Smooth muscle cell (in vitro differentiated cells): ENCODE data around the gene GALM. TPM values are rescaled to one million over a fixed set of nuclear protein-coding genes. Genes with fewer than 3 reads are reported as not detected.
"Not testable (repeated sequence)": the region's sequence is repeated elsewhere in the genome, so short reads cannot be mapped to it uniquely, and the experiment has no call there.

Experiments
- DNase-seq: peaks from one replicate; lab custom pipeline; 2025; ENCODE audit not compliant: unreplicated experiment; lab: John Stamatoyannopoulos, UW
- H2AFZ ChIP-seq: fragments of 200-600 bp; sonication (generic); 2 replicates; pipeline ENCODE4 v1.6.0; 2016; ENCODE audit warnings: antibody characterized with exemption, low read depth, mild to moderate bottlenecking
- H3F3A ChIP-seq: fragments of 200-600 bp; sonication (generic); 2 replicates; pipeline ENCODE4 v1.6.0; 2017; ENCODE audit warnings: antibody characterized with exemption, low read depth
- H3K27ac ChIP-seq: fragments of 200-600 bp; sonication (generic); 2 replicates; pipeline ENCODE4 v1.5.1; 2016; ENCODE audit warnings: low read depth, mild to moderate bottlenecking
- H3K27me3 ChIP-seq: fragments of 200-600 bp; sonication (generic); 2 replicates; pipeline ENCODE4 v1.6.1; 2016; ENCODE audit warnings: low read depth, mild to moderate bottlenecking
- H3K36me3 ChIP-seq: fragments of 200-600 bp; sonication (generic); 2 replicates; pipeline ENCODE4 v1.5.1; 2016; ENCODE audit warnings: low read depth
- H3K4me1 ChIP-seq: fragments of 200-600 bp; sonication (generic); 2 replicates; pipeline ENCODE4 v1.5.1; 2016; ENCODE audit warnings: low read depth
- H3K4me2 ChIP-seq: fragments of 200-600 bp; sonication (generic); 2 replicates; pipeline ENCODE4 v1.6.0; 2016; ENCODE audit warnings: mild to moderate bottlenecking
- H3K4me3 ChIP-seq: fragments of 200-600 bp; sonication (generic); 2 replicates; pipeline ENCODE4 v1.5.1; 2016; ENCODE audit warnings: mild to moderate bottlenecking
- H3K79me2 ChIP-seq: fragments of 200-600 bp; sonication (generic); 2 replicates; pipeline ENCODE4 v1.6.0; 2016; ENCODE audit warnings: low read depth, mild to moderate bottlenecking
- H3K9ac ChIP-seq: fragments of 200-600 bp; sonication (generic); 2 replicates; pipeline ENCODE4 v1.6.0; 2016; ENCODE audit warnings: low read depth
- H3K9me3 ChIP-seq: fragments of 200-600 bp; sonication (generic); replicated peaks from 2 replicates; pipeline ENCODE4 v1.5.1; 2016; ENCODE audit warnings: low read depth
- H4K20me1 ChIP-seq: fragments of 200-600 bp; sonication (generic); 2 replicates; pipeline ENCODE4 v1.6.0; 2016; ENCODE audit warnings: low read depth
- WGBS: methylation state at CpG from one replicate; pipeline ENCODE4 v1.1.7; 2016; ENCODE audit warnings: low lambda C conversion rate; 5-methylcytosine and 5-hydroxymethylcytosine counted together
- polyA plus RNA-seq: library from polyadenylated mRNA; unstranded; fragments of >200 nt; fragmentation: Nextera tagmentation; extraction: Ambion mirVana; gene quantifications from 2 replicates; pipeline ENCODE4 v1.2.1, GENCODE V29; 2016
- total RNA-seq: library from RNA; depleted of rRNA; stranded (reverse); fragments of >200 nt; gene quantifications from 2 replicates; pipeline ENCODE4 v1.2.3, GENCODE V29; 2014
- TF ChIP-seq, protein P1 (sequence below): fragments of 200-600 bp; sonication (generic); IDR thresholded peaks from 2 replicates; pipeline ENCODE4 v1.5.1; 2017; ENCODE audit warnings: borderline replicate concordance, mild to moderate bottlenecking, antibody characterized with exemption; ENCODE audit not compliant: insufficient read depth, poor library complexity, severe bottlenecking

Gene GALM
- total and polyA plus RNA-seq, 2 experiments from 2014 or later, result 13.1 to 18.9 TPM

DNA sequence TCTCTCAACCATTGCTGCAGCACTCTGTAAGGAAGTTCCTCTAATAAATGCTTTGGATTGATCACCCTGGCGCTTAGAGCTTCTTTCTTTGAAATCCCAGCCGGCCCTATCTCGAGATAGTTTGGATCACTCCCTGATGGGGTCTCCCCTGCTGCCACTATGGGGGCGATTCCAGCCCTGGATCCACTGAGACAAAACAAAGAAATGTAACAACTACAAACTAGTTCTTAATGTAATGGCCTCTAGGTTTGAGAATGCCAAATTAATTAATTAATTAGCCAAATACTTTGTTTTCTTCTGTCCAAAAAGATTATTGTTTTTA is 70.0 kb downstream of the GALM start:
- H3F3A ChIP-seq, result no peaks in the 10 kb centered on the region
- no peak overlapping the region for H3K27ac ChIP-seq
- H3K9ac ChIP-seq, result no peak overlapping the region

DNA sequence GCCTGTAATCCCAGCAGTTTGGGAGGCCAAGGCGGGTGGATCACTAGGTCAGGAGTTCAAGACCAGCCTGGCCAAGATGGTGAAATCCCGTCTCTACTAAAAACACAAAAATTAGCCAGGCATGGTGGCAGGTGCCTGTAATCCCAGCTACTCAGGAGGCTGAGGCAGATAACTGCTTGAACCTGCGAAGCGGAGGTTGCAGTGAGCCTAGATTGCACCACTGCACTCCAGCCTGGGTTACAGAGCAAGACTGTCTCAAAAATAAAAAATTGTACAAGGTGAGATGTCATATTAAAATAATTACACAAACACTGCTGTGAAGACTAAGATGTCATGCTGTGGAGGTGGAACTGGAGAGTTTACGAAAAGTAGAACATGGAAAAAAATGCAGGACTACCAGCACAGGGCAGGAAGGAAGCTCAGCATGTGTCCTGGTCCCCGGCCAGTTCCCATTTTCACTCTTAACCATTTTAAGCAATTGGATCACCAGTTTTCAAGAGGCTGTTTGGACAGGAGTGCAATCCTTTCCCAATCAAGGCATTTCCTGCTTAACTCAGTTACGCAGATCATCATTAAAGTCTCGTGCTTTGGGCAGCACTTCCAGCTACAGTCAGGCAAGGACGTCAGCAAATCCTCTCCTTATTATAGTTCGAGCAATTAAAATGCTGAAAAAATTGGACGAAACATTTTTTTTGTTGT is 71.2 kb downstream of the GALM start:
- H3F3A ChIP-seq, H2AFZ ChIP-seq, H3K4me3 ChIP-seq, H3K9me3 ChIP-seq, DNase-seq, H3K4me2 ChIP-seq, H3K36me3 ChIP-seq, H3K79me2 ChIP-seq, H3K27me3 ChIP-seq, H3K27ac ChIP-seq, H3K9ac ChIP-seq, H3K4me1 ChIP-seq: not testable (repeated sequence)
- peaks cover 11% of the 10 kb centered on the region for H4K20me1 ChIP-seq
- WGBS, result 91% methylated on average over 11 of the region's 11 CpGs

More for the DNA sequence above, 70.0 kb downstream of the GALM start:
- TF ChIP-seq, protein P1, sequence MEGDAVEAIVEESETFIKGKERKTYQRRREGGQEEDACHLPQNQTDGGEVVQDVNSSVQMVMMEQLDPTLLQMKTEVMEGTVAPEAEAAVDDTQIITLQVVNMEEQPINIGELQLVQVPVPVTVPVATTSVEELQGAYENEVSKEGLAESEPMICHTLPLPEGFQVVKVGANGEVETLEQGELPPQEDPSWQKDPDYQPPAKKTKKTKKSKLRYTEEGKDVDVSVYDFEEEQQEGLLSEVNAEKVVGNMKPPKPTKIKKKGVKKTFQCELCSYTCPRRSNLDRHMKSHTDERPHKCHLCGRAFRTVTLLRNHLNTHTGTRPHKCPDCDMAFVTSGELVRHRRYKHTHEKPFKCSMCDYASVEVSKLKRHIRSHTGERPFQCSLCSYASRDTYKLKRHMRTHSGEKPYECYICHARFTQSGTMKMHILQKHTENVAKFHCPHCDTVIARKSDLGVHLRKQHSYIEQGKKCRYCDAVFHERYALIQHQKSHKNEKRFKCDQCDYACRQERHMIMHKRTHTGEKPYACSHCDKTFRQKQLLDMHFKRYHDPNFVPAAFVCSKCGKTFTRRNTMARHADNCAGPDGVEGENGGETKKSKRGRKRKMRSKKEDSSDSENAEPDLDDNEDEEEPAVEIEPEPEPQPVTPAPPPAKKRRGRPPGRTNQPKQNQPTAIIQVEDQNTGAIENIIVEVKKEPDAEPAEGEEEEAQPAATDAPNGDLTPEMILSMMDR, result no peak
- DNase-seq, result no peak
- 67% methylated on average over 4 of the region's 4 CpGs for WGBS
- no peak overlapping the region for H3K4me3 ChIP-seq
- no peaks in the 10 kb centered on the region for H3K36me3 ChIP-seq
- H3K4me2 ChIP-seq, result no peak overlapping the region
- H3K4me1 ChIP-seq, result no peaks in the 10 kb centered on the region
- peaks cover under 1% of the 10 kb centered on the region for H4K20me1 ChIP-seq
- no peak overlapping the region for H2AFZ ChIP-seq
- no peaks in the 10 kb centered on the region for H3K27me3 ChIP-seq
- no peaks in the 10 kb centered on the region for H3K79me2 ChIP-seq
- H3K9me3 ChIP-seq, result no peaks in the 10 kb centered on the region

DNA sequence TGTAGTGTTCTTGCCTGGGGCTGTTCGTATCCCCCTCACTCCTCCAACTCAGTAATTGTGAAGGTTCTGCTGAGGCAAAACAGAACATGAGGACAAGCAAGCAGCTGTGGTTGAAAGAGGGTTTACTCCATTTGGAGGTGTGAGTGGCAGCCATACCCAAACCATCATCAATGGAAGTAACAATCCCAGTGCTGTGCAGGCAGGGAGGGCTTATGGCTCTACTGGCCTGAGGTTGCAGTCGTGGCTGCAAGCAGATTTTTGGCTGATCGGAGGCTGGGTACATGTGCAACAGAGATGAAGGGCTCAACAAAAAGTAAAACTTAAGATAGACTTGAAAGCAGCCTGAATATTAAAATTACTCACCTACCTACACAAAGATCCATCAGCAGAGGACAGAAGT is 72.0 kb downstream of the GALM start:
- H3K4me2 ChIP-seq, result no peak overlapping the region
- no peak overlapping the region for H3K4me3 ChIP-seq
- no peaks in the 10 kb centered on the region for H3K9me3 ChIP-seq
- TF ChIP-seq, protein P1, result no peak
- no peaks in the 10 kb centered on the region for H3K27me3 ChIP-seq
- no peak overlapping the region for H2AFZ ChIP-seq
- no peak for DNase-seq
- peaks cover 16% of the 10 kb centered on the region for H4K20me1 ChIP-seq
- H3K79me2 ChIP-seq, result no peaks in the 10 kb centered on the region
- H3F3A ChIP-seq, result peaks cover 5% of the 10 kb centered on the region
- no peaks in the 10 kb centered on the region for H3K4me1 ChIP-seq
- no peak overlapping the region for H3K9ac ChIP-seq
- no peaks in the 10 kb centered on the region for H3K36me3 ChIP-seq
- WGBS, result 91% methylated on average over 3 of the region's 3 CpGs
- no peak overlapping the region for H3K27ac ChIP-seq

DNA sequence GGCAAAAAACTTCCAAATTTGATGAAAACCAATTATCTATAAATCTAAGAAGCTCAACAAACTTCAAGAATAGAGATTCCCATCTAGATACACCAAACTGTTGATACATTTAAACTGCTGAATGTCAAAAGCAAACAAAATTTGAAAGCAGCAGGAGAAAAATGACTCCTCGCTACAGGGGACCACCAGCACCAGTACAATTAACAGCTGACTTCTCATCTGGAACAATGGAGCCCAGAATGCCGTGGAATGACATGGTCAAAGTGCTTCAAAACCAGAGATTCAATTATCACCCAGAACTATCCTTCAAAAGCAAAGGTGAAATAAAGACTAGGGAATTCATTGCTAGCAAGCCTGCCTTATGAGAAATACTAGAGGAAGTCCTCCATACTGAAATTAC is 73.6 kb downstream of the GALM start:
- Histone ChIP-seq H3K36me3 (peaks cover 3% of the 10 kb centered on the region), H3K27ac (no peak overlapping the region), H3K9me3 (no peaks in the 10 kb centered on the region), H3K4me2 (no peak overlapping the region), H4K20me1 (peaks cover 32% of the 10 kb centered on the region), H3K79me2 (peaks cover 7% of the 10 kb centered on the region), H3K9ac (no peak overlapping the region), H3K4me1 (no peaks in the 10 kb centered on the region), H3F3A (peaks cover 20% of the 10 kb centered on the region), H3K27me3 (no peaks in the 10 kb centered on the region), H3K4me3 (no peak overlapping the region), H2AFZ (no peak overlapping the region)
- TF ChIP-seq, protein P1, result no peak
- no peak for DNase-seq
- WGBS, result 98% methylated on average over 2 of the region's 2 CpGs
